ENCODE data around the gene GHRL.

DNA sequence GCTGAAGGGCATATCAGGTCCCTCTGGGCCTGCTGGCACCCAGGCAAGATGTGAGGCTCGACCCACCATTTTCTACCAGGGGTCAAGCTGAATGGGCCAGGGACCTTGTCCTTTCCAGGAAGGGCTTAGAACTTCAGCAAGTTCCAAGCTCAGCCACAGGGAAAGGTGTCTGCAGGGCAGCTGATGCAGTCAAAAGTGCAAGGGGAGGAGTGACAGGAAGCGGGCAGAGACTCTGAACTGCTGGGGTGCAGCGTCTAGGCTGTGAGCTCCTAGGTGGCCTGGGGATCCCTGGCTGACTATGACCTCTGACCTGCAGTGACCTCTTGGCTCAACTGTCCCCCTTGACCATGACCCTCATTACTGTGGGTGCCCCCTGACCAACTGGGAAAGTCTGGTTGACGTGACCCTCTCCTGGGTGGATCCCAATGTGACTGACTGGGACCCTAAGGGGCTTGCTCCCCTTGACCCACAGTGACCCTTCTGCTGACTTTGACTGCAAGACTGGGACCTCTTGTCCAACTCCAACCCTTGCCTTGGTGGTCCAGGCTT is 42.5 kb upstream of the GHRL start:
- no peak for TF ChIP-seq CTCF (IDR thresholded peaks at IDR 0.05; ENCODE audit: low read depth, low read length)
- TF ChIP-seq EZH2phosphoT487 (IDR thresholded peaks at IDR 0.05; ENCODE audit: low read depth), result no peak
